GM10266 (cell line): ENCODE data around the gene MACROH2A2.

ENCODE experiments used
- DNase-seq: peaks from one replicate; pipeline ENCODE4 v3.0.0; 2012; ENCODE audit errors: extremely low spot score
- TF ChIP-seq, protein P1 (sequence below): IDR thresholded peaks from 2 replicates; pipeline ENCODE4 v1.5.1; 2012; ENCODE audit warnings: mild to moderate bottlenecking, low read depth; ENCODE audit not compliant: control insufficient read depth, insufficient read depth; ENCODE audit errors: missing control alignments

The MACROH2A2 gene

DNA sequence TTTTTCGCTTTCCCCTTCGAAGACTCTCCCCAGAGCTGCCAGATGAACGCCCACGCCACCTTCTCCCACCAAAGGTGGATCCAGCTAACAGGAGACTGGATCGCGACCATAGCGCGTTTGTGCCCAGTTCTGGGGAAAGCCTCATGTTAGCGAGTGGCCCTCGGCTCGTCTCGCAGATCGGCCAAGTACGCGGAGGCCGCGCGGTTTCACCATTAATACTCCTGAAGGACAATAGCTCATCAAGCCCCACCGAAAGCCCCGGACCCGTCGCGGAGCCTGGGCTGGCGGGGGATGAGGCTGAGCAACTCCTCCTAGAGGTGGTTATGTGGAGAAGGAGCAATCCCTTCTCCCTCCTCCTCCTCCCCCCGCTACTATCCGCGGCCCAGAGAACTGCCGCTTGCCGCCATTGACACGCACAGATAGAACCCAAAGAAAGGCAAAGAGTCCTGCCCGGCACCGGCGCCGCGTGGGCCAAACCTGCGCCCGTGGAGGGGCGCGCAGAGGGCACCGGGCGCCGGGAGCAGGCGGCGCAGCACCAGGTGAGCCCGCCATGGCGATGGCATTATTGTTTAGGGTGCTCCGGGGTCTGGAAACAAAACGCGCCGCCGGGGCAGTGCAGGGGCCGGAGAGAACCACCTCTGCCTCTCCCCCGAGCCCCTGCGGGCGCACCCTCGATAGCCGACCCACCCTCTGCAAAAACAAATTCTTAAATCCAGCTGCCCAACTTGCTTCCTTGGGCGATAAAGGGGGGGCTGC is at the start of gene MACROH2A2:
Gene MACROH2A2 (plus strand): TSS at position 385 of the 756 bp plus-strand sequence. CDS start 22,813 bp downstream, outside the sequence.
- TF ChIP-seq, protein P1, sequence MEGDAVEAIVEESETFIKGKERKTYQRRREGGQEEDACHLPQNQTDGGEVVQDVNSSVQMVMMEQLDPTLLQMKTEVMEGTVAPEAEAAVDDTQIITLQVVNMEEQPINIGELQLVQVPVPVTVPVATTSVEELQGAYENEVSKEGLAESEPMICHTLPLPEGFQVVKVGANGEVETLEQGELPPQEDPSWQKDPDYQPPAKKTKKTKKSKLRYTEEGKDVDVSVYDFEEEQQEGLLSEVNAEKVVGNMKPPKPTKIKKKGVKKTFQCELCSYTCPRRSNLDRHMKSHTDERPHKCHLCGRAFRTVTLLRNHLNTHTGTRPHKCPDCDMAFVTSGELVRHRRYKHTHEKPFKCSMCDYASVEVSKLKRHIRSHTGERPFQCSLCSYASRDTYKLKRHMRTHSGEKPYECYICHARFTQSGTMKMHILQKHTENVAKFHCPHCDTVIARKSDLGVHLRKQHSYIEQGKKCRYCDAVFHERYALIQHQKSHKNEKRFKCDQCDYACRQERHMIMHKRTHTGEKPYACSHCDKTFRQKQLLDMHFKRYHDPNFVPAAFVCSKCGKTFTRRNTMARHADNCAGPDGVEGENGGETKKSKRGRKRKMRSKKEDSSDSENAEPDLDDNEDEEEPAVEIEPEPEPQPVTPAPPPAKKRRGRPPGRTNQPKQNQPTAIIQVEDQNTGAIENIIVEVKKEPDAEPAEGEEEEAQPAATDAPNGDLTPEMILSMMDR, result no peak
- DNase-seq, result peak; percentile 26

DNA sequence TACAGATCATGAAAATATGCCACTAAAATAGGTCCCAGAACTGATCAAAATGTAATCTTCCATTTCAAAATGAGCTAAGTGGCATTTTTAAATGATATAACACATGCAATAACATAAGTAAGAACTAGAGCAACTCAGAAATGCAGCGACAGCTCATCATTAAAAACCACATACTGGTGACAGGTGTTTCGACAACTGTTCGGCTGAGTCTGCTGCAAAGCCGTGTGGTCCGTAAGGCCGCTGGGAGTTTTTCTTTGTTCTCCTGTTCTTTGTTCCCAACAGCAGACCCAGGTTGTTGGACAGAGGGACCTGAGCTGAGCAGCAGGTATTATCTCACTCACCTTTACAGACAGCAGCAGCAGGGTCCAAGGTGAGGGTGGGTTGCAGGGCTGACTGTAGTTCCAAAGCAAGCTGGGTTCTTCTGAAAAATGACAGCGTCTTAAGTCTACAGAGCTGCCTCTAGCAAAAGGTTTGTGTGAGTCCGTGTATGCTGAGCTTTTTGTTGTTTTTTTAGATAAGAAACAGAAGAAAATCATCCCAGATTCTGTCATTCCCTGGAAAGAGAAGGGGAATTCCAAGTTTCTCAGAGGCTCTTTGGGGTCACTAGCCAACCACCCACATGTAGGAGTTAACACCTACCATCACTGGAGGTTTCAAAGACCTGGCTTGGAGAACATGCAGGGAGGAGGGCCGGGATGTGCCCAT is 45.4 kb upstream of the MACROH2A2 start:
- DNase-seq, result no peak
- TF ChIP-seq, protein P1, result no peak

DNA sequence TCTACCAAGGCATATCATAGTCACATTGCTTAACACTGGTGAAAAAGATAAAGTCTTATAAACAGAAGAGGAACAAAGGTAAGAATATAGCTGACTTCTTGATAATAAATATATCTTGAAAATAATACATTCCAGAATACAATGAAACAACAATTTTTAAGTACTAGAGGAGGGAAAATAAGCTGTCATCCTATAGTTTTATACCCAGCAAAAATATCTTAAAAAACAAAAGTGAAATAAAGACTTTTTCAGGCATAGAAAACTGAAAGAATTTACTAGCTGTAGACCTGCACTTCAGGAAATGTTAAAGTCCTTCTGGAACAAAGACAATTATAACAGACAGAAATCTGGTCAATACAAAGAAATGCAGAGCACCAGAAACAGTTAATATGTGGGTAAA is 21.4 kb upstream of the MACROH2A2 start:
- TF ChIP-seq, protein P1, result no peak
- no peak for DNase-seq

DNA sequence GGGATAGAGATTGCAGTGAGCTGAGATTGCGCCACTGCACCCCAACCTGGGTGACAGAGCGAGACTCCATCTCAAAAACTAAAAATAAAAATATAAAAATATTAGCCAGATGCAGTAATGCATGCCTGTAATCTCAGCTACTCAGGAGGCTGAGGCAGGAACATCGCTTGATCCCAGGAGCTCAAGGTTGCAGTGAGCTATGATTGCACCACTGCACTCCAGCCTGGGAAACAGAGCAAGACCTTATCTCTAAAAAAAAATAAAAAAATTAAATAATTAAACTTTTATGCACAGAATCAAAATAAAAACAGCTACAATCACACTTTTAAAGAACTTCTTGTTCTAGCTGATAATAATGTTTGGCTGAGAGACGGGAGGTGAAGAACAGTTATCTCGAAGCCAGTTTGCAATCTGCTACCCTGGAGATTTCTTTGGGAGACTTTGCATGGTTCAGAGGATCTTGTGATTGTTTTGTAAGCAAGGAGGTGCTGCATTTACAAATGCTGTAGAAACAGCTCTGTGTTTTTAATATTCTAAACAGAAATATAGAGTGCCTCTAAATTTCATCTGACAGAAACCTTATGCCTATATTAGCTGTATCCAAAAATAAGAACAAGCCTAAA is 19.9 kb upstream of the MACROH2A2 start:
- TF ChIP-seq, protein P1, result no peak

DNA sequence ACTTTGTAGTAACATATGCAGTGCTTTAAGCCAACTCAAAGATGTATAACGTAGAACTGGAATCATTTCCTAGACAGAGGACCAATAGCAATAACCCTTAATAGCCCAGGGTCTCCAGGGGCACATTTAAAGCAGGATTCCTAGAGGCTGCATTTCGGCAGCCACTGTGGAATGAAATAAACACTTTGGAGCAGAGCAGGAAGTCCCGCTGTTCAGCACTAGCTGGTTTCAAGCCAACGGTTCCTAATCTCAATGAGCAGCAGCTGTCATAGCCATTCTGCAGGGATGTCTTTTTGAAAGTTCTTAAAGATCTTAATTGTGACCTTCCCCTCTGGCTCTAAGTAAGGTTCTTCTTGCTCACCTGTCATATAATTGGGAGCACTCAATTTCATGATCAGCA is 18.4 kb upstream of the MACROH2A2 start:
- TF ChIP-seq, protein P1, result no peak
- no peak for DNase-seq

More for the DNA sequence above, 19.9 kb upstream of the MACROH2A2 start:
- no peak for DNase-seq

DNA sequence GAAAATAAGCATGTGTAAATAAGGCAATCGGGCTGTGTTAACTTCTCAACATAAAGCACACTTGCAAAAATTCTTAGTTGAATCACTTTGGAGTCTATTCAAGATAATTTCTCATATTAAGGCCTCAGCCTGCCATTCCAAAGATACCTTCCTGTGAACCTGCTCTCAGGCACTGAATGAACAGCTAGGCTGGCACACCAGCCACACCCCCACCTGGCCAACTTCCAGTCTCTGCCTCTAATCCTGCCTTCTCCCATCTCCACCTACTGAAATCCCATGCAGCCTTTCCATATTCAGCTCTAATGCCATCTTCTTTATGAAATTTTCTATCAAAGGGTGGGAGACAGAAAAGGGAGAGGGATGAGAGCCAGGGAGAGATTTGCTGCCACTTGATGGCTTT is 17.1 kb upstream of the MACROH2A2 start:
- no peak for DNase-seq
- TF ChIP-seq, protein P1, result no peak

DNA sequence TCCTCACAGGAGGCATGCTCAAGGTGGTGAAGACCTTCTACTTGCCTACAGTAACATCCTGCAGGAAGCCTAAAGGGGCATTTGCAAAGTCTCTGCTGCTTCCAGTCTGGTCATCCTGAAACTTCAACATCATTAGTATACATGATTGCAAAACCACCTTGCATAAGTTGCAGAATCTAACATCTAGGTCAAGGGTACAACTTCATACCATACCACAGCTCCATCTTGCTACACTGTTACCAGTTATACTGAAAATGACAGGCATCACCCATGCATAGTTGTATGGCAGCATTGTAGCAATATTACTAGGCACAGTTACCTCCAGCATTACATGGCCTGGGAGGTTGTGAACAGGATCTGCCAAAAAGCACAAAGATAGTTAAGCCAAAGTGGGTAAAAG is 13.7 kb upstream of the MACROH2A2 start:
- TF ChIP-seq, protein P1, result no peak

More for the DNA sequence above, 13.7 kb upstream of the MACROH2A2 start:
- no peak for DNase-seq
